Uterus (tissue), 4 donors: ENCODE data around the gene RNFT1. TPM values are rescaled to one million over a fixed set of nuclear protein-coding genes. Genes with fewer than 3 reads are reported as not detected.
"Not testable (repeated sequence)": the region's sequence is repeated elsewhere in the genome, so short reads cannot be mapped to it uniquely, and the experiment has no call there.

Source experiments
- DNase-seq, 2 donors: peaks; one replicate each; pipeline ENCODE4 v3.0.0-alpha.2; 2019 to 2020
- H3K27ac ChIP-seq, 2 donors: fragments of 200-600 bp; sonication (generic); 1 replicate in 1 of 2; 2 replicates in 1 of 2; pipeline ENCODE4 v1.5.1; 2016 to 2018
- H3K27me3 ChIP-seq, 2 donors: fragments of 200-600 bp; sonication (generic); one replicate each; pipeline ENCODE4 v1.5.1; 2018 to 2019; ENCODE audit warnings: control low read depth in 1 of 2
- H3K36me3 ChIP-seq, 2 donors: fragments of 200-600 bp; sonication (generic); one replicate each; pipeline ENCODE4 v1.5.1; 2019; ENCODE audit warnings: control low read depth in 1 of 2
- H3K4me1 ChIP-seq, 2 donors: fragments of 200-600 bp; sonication (generic); one replicate each; pipeline ENCODE4 v1.5.1; 2018 to 2019; ENCODE audit warnings: control low read depth in 1 of 2
- H3K4me3 ChIP-seq, 2 donors: fragments of 200-600 bp; sonication (generic); 1 replicate in 1 of 2; 2 replicates in 1 of 2; pipeline ENCODE4 v1.5.1; 2018 to 2019; ENCODE audit warnings: mild to moderate bottlenecking in 1 of 2
- H3K9me3 ChIP-seq, 2 donors: fragments of 200-600 bp; sonication (generic); one replicate each; pipeline ENCODE4 v1.5.1; 2019; ENCODE audit warnings: control low read depth in 1 of 2
- POLR2A ChIP-seq, 2 donors: fragments of 450-650 bp; IDR thresholded peaks; one replicate each; pipeline ENCODE4 v1.6.1; 2016; ENCODE audit warnings: antibody characterized with exemption in 2 of 2, mild to moderate bottlenecking in 1 of 2, moderate library complexity in 1 of 2
- intact Hi-C: fragments of 100-400 bp; cut with DNase I; formaldehyde crosslinking; loops from one replicate; pipeline ENCODE4 v1.15.1; 2023; ENCODE audit warnings: low total_unique reads
- total RNA-seq, 4 donors: library from RNA; depleted of rRNA in 3 of 4; stranded (reverse); fragments of >200 nt in 3 of 4; gene quantifications; one replicate each; pipeline versions ENCODE4 v1.1.0 to v1.2.4, GENCODE V29; 2014 to 2023
- TF ChIP-seq, protein P1 (sequence below), 4 experiments: fragments of 200-600 bp in 2 of 4; fragments of 450-650 bp in 2 of 4; sonication (generic) in 2 of 4; IDR thresholded peaks; one replicate each; pipeline ENCODE4 v1.5.1; 2016 to 2019; ENCODE audit warnings: antibody characterized with exemption in 4 of 4, mild to moderate bottlenecking in 2 of 4, moderate library complexity in 1 of 4
- donor health status: DM: yes; HTN: yes; CAD: no.

The RNFT1 gene, protein sequence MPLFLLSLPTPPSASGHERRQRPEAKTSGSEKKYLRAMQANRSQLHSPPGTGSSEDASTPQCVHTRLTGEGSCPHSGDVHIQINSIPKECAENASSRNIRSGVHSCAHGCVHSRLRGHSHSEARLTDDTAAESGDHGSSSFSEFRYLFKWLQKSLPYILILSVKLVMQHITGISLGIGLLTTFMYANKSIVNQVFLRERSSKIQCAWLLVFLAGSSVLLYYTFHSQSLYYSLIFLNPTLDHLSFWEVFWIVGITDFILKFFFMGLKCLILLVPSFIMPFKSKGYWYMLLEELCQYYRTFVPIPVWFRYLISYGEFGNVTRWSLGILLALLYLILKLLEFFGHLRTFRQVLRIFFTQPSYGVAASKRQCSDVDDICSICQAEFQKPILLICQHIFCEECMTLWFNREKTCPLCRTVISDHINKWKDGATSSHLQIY
- 10 to 100 TPM; 10.3 to 20.5 (median 16.7) TPM for total RNA-seq

DNA sequence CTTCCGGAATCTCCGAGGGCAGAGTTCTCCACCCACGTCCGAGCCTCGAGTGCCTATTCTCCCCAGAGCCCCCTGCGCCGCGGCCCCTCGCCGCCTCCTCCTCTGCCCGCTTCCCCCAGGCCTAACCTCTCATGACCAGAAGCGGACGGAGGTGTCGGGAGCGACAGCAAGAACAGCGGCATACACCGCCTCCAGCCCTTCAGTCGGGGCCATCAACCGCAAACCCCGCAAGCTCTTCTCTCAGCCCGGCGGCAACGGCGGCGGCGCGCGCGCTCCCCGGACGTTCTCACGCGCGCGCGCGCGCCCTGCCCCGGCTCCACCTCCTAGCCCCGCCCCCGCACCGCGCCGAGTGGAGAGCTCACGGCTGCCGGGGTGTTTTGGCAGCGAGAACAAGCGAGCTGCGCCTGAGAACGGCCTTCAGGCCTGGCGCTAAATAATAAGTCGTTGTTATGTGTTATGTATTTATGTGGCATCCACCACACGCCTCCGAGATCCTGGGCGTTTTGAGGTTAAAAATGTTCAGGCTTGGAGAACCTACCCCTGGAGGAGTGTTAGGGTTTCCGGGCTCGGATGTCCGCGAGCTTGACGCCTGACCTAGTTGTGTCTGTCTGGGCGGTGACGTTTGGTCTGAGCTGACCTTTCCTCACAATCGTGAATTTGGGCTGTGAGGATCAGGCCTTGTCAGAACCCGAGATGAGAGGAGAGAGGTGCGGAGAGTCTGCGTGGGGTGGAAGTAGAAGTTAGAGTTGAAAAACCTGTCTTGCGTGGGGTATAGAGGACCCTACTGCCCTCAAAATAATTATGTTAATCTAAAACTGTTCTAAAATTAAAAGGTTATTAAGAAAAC is at the start of gene RNFT1:
Gene RNFT1, minus strand, starts transcription at position 259 of the 847 bp plus-strand sequence. Its CDS starts 77 bp downstream, at position 182.
- peak within 1 kb of the TSS; percentile 91 to 97 for H3K27ac ChIP-seq
- intact Hi-C loops, result no loop called here
- TF ChIP-seq, protein P1, sequence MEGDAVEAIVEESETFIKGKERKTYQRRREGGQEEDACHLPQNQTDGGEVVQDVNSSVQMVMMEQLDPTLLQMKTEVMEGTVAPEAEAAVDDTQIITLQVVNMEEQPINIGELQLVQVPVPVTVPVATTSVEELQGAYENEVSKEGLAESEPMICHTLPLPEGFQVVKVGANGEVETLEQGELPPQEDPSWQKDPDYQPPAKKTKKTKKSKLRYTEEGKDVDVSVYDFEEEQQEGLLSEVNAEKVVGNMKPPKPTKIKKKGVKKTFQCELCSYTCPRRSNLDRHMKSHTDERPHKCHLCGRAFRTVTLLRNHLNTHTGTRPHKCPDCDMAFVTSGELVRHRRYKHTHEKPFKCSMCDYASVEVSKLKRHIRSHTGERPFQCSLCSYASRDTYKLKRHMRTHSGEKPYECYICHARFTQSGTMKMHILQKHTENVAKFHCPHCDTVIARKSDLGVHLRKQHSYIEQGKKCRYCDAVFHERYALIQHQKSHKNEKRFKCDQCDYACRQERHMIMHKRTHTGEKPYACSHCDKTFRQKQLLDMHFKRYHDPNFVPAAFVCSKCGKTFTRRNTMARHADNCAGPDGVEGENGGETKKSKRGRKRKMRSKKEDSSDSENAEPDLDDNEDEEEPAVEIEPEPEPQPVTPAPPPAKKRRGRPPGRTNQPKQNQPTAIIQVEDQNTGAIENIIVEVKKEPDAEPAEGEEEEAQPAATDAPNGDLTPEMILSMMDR (IDR thresholded peaks at IDR 0.05), result peak in 1 of 4 experiments; percentile 9
- TF ChIP-seq POLR2A (IDR thresholded peaks at IDR 0.05), result peak; percentile 44 to 74
- peak within 1 kb of the TSS; percentile 71 to 94 for H3K4me3 ChIP-seq
- no peaks in the 10 kb centered on the region for H3K9me3 ChIP-seq
- H3K27me3 ChIP-seq, result no peaks in the 10 kb centered on the region
- no peaks in the 10 kb centered on the region for H3K36me3 ChIP-seq
- DNase-seq, result peak; percentile 86
- no peaks in the 10 kb centered on the region for H3K4me1 ChIP-seq

DNA sequence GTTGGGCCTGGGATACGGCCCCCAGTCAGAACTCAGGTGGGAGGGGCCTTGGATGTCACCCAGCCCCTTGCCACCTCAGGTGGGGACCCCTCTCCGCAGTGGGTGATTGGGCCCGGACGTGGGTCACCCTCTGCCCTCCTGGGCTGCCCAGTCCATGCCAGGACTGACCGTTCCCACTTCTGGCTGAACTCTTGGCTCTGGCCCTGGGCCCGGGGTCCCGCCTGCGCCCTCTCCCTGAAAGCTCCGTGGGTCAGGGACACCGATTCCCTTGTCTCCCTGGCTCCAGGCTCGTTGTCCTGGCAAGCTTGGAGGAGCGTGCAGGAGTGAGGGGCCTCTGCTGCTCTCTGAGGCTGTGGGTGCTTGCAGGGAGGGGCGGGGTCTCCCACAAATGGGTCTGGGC is 44.8 kb upstream of the RNFT1 start:
- not testable (repeated sequence) for DNase-seq

DNA sequence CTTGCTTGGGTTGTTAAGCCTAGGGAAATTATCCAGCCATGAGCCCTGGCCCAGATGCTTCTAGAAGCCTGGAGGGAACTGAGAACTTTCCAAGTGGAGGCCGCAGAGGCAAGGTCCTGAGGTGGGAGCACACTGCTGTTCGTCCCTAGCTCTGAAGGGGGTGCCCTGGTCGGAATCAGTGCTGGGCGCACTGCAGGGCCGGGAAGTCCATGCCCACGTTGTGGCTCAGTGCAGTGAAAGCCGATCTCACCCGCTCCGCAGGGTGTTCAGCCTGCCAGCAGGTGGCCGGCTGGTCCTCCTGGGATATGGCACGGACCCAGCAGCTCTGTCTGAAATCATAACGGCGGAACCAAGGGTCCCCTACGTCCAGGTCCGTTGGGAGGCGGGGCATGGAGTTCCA is 43.8 kb upstream of the RNFT1 start:
- H3K4me3 ChIP-seq, intact Hi-C loops, DNase-seq, H3K36me3 ChIP-seq, H3K27ac ChIP-seq, H3K9me3 ChIP-seq, H3K27me3 ChIP-seq, H3K4me1 ChIP-seq: not testable (repeated sequence)

More for the DNA sequence above, 44.8 kb upstream of the RNFT1 start:
- H3K36me3 ChIP-seq, H3K4me1 ChIP-seq, H3K27ac ChIP-seq, H3K4me3 ChIP-seq, H3K9me3 ChIP-seq, intact Hi-C loops, H3K27me3 ChIP-seq: not testable (repeated sequence)

DNA sequence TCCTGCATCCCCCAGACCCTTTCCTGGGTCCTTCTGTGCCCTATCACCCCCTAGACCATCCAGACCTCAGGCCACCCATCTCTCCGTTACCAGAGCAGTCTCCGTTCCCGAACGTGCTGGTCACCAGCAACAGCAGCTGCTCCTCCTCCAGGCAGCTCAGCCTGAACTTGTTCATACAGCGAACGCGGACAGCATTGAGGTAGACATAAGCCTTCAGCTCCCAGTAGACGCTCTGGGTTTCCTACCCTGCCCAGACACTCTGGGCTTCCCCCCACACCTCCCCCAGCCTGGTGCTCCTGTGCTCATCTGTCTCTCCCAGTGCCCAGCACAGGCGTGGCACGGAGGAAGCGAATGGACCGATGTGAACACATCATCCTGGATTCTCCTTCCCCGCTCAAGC is 41.6 kb upstream of the RNFT1 start:
- Histone ChIP-seq H3K4me1 (no peaks in the 10 kb centered on the region), H3K27me3 (no peaks in the 10 kb centered on the region), H3K4me3 (no peak overlapping the region), H3K9me3 (no peaks in the 10 kb centered on the region), H3K27ac (no peak overlapping the region), H3K36me3 (no peaks in the 10 kb centered on the region)
- intact Hi-C loops, result no loop called here
- no peak for TF ChIP-seq POLR2A (IDR thresholded peaks at IDR 0.05)
- TF ChIP-seq, protein P1 (IDR thresholded peaks at IDR 0.05), result no peak
- no peak for DNase-seq

DNA sequence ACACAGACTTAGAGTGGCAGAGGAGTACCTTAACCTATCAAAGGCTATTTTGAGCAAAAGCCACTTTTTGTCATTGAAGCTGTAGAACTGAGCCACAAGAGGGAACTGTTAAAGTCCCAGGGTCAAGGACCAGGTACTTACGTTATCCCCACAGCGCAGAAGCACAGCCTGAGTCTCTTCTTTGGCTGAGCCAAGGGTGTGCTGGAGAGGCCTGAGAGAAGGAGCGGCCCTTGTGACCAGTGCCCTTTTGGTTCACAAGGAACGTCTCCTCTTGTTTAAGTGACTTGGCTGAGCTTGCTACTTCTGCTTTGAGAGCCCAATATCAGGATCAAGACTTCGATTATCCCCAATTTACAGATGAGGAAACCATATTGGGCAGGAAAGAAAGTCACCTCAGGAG is 40.0 kb upstream of the RNFT1 start:
- H3K9me3 ChIP-seq, H3K36me3 ChIP-seq, intact Hi-C loops, H3K27ac ChIP-seq, H3K27me3 ChIP-seq, H3K4me1 ChIP-seq, H3K4me3 ChIP-seq, DNase-seq: not testable (repeated sequence)

DNA sequence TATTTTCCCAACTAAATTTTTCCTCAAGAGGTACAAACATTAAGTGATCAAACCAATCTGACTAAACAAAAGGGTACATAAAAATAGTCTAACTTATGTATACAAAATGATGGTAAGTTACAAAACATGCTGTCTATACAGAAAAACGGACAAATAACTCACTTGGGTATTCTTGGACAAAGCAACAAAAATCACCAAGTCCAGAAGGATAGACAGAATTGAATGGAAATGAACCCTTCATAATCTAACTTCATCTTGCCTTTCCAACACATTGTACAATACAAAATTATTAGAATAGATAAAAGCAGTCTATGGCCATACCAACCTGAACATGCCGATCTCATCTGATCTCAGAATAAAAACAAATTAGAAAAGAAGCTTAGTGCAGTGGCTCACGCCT is 37.9 kb upstream of the RNFT1 start:
- H3K9me3 ChIP-seq, H3K27me3 ChIP-seq, H3K4me1 ChIP-seq, H3K27ac ChIP-seq, DNase-seq, H3K4me3 ChIP-seq, intact Hi-C loops, H3K36me3 ChIP-seq: not testable (repeated sequence)

DNA sequence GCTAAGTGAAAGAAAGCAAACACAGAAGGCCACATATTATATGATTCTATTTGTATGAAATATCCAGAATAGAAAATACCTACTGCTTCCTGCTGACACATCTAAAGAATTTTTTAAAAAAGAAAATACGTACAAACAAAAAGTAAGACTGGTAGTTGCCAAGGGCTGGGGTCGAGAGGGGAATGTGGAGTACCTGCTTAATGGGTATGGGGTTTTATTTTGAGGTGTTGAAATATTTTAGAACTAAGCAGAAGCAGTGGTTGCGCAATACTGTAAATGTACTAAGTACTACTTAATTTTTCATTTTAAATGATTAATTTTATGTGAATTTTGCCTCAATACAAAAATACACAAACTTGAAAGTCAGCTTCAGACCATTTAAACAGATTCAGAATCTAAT is 32.1 kb upstream of the RNFT1 start:
- H3K4me1 ChIP-seq, H3K9me3 ChIP-seq, H3K27ac ChIP-seq, H3K27me3 ChIP-seq, H3K4me3 ChIP-seq, H3K36me3 ChIP-seq, DNase-seq, intact Hi-C loops: not testable (repeated sequence)

DNA sequence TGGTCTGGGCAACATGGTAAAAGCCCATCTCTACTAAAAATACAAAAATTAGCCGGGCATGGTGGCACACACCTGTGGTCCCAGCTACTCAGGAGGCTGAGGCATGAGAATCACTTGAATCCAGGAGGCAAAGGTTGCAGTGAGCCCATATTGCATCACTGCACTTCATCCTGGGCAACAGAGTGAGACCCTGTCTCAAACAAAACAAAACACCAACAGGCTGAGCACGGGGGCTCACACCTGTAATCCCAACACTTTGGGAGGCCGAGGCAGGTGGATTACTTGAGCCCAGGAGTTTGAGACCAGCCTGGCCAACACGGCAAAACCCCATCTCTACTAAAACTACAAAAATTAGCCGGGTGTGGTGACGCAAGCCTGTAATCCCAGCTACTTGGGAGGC is 10.6 kb upstream of the RNFT1 start:
- H3K36me3 ChIP-seq, H3K4me1 ChIP-seq, intact Hi-C loops, H3K4me3 ChIP-seq, H3K27ac ChIP-seq, H3K9me3 ChIP-seq, H3K27me3 ChIP-seq, DNase-seq: not testable (repeated sequence)

DNA sequence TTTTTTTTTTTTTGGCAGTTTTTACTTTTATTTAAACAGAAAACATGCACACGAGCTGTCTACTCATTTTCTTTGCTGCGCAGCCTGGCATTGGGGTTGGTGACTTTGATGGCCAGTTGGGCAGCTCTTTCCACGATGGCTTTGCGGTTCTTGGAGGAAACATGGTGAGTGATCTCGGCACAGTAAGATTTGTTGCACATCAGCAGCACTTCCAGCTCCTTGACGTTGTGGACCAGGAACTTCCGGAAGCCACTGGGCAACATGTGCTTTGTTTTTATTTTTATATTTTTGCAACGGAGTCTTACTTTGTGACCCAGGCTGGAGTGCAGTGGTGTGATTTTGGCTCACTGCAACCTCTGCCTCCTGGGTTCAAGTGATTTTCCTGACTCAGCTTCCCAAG is 8.9 kb upstream of the RNFT1 start:
- H3K4me3 ChIP-seq, DNase-seq, H3K27ac ChIP-seq, H3K4me1 ChIP-seq, intact Hi-C loops, H3K36me3 ChIP-seq, H3K27me3 ChIP-seq, H3K9me3 ChIP-seq: not testable (repeated sequence)
